Measurements from ENCODE around the gene TMEM184B. TPM values are rescaled to one million over a fixed set of nuclear protein-coding genes. Genes with fewer than 3 reads are reported as not detected.
"Not testable (repeated sequence)": the region's sequence is repeated elsewhere in the genome, so short reads cannot be mapped to it uniquely, and the experiment has no call there.

The TMEM184B gene
- total RNA-seq, 1 donor from 2014 or later = 88.0 TPM

DNA sequence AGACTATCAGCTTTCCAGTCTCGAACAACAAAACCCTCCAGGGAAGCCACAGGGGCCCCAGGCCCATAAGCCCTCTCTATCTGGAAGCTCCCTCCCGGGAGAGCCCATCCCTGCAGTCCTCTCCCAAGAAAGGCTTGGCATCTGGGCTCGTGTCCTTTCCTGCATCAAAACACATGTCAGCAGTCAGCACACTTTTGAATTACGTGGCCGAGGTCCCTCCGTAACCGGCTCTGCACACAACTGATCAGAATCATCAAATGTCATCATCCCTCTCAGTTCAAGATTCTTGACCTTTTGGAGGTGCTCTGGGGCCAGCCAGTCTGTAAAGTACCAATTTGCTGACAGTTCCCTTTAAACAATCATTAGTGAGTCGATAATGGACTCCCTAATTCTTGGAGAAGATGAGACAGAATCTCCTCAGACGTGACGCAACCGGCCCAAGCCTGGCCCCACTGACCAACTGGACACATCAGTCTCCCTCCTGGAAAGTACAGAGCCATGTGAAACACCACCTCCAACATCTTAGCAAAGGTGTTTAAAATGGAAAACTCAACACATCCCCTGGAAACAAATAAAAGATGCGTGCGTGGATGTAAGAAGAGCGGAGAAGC is 37.5 kb downstream of the TMEM184B start:
- Mint-ChIP-seq H3K4me1 (ENCODE audit: unreplicated experiment) (peaks cover 24% of the 10 kb centered on the region), H3K36me3 (ENCODE audit: unreplicated experiment) (peaks cover 31% of the 10 kb centered on the region), H3K4me3 (ENCODE audit: unreplicated experiment) (no peak overlapping the region), H3K9me3 (ENCODE audit: unreplicated experiment) (no peaks in the 10 kb centered on the region), H3K27me3 (ENCODE audit: unreplicated experiment) (no peaks in the 10 kb centered on the region), H3K27ac (ENCODE audit: unreplicated experiment) (no peak overlapping the region)
- TF ChIP-seq, protein P1, sequence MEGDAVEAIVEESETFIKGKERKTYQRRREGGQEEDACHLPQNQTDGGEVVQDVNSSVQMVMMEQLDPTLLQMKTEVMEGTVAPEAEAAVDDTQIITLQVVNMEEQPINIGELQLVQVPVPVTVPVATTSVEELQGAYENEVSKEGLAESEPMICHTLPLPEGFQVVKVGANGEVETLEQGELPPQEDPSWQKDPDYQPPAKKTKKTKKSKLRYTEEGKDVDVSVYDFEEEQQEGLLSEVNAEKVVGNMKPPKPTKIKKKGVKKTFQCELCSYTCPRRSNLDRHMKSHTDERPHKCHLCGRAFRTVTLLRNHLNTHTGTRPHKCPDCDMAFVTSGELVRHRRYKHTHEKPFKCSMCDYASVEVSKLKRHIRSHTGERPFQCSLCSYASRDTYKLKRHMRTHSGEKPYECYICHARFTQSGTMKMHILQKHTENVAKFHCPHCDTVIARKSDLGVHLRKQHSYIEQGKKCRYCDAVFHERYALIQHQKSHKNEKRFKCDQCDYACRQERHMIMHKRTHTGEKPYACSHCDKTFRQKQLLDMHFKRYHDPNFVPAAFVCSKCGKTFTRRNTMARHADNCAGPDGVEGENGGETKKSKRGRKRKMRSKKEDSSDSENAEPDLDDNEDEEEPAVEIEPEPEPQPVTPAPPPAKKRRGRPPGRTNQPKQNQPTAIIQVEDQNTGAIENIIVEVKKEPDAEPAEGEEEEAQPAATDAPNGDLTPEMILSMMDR (IDR thresholded peaks at IDR 0.05) = no peak
- no peak for DNase-seq (ENCODE audit: extremely low spot score, unreplicated experiment)

DNA sequence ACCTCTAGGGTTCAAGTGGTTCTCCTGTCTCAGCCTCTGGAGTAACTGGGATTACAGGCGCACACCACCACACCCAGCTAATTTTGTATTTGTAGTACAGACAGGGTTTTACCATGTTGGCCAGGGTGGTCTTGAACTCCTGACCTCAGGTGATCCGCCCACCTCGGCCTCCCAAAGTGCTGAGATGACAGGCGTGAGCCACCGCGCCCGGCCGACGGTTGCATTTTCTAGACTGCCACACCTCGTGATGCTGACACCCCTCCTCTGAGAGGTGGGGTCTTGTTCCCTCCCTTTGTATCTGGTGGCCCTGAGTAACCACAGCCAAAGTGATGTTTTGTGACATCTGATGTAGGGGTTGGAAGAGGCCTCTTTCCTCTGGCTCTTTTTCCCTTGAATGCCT is 39.0 kb downstream of the TMEM184B start:
- Mint-ChIP-seq H3K36me3 (ENCODE audit: unreplicated experiment) (peaks cover 31% of the 10 kb centered on the region), H3K4me1 (ENCODE audit: unreplicated experiment) (peaks cover 13% of the 10 kb centered on the region)
- H3K4me3 Mint-ChIP-seq (ENCODE audit: unreplicated experiment); H3K27ac Mint-ChIP-seq (ENCODE audit: unreplicated experiment); DNase-seq (ENCODE audit: extremely low spot score, unreplicated experiment); H3K27me3 Mint-ChIP-seq (ENCODE audit: unreplicated experiment); H3K9me3 Mint-ChIP-seq (ENCODE audit: unreplicated experiment): not testable (repeated sequence)

DNA sequence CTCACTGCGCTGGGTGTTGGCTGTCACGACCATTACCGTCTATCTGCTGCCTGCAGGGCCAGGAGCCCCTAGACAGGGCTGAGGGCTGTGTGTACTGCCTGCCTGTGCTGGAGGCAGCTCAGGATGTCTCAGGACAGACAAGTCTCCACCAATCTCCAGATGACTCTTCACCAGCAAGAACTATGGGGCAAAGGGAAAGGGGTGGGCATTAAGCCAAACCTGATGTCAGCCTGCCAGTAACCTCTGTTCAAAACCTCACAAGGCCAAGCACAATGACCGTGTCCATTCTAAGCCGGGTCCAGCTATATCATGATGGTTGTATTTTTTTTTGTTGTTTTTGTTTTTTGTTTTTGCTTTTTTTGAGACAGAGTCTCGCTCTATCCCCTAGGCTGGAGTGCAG is 39.4 kb downstream of the TMEM184B start:
- peaks cover 35% of the 10 kb centered on the region for H3K36me3 Mint-ChIP-seq (ENCODE audit: unreplicated experiment)
- H3K4me1 Mint-ChIP-seq (ENCODE audit: unreplicated experiment) = peaks cover 13% of the 10 kb centered on the region
- no peak for DNase-seq (ENCODE audit: extremely low spot score, unreplicated experiment)

DNA sequence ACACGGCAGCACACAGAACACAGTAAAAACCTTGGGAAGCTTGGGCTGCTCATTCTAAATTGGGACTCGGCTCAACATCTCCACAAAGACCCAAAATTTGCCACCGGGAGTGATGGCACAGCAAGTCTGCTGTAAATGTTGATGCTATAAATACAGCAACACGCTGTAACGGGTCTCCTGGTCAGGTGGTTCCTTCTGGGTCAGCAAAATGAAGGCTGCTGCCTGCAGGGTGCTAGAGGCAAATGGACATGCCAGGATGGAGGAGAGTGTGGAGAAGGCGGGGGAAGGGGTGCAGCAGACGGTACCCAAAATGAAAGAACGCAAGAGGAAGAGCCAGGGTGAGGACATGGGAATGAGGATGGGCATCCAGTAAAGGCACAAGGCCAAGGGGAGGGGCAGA is 40.6 kb downstream of the TMEM184B start:
- peaks cover 32% of the 10 kb centered on the region for H3K36me3 Mint-ChIP-seq (ENCODE audit: unreplicated experiment)
- H3K4me1 Mint-ChIP-seq (ENCODE audit: unreplicated experiment) = peaks cover 8% of the 10 kb centered on the region
- TF ChIP-seq, protein P1 (IDR thresholded peaks at IDR 0.05) = no peak

More for the DNA sequence above, 39.4 kb downstream of the TMEM184B start:
- no peak overlapping the region for H3K27ac Mint-ChIP-seq (ENCODE audit: unreplicated experiment)
- H3K4me3 Mint-ChIP-seq (ENCODE audit: unreplicated experiment) = no peak overlapping the region
- H3K27me3 Mint-ChIP-seq (ENCODE audit: unreplicated experiment) = no peaks in the 10 kb centered on the region
- TF ChIP-seq, protein P1 (IDR thresholded peaks at IDR 0.05) = no peak
- H3K9me3 Mint-ChIP-seq (ENCODE audit: unreplicated experiment) = no peaks in the 10 kb centered on the region

DNA sequence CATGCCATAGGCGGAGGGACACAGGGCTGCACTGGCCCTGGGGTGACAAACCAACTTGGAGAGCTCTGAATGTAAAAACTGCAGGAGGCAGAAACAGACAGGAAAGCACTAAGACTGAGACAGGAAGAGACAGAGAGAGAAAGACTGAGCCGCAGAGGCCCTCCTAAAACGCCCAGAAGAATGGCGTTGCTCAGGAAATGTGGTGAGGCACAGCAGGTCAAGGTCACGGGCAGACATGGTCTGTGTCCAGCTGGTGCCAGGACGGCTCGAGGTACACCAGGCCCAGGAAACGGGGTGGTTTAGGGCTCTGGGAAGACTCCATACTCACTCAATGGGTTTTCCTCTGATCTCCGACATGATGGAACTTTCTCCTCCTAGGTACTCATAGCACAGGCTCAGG is 41.9 kb downstream of the TMEM184B start:
- Mint-ChIP-seq H3K36me3 (ENCODE audit: unreplicated experiment) (peaks cover 29% of the 10 kb centered on the region), H3K9me3 (ENCODE audit: unreplicated experiment) (no peaks in the 10 kb centered on the region), H3K27me3 (ENCODE audit: unreplicated experiment) (no peaks in the 10 kb centered on the region), H3K4me3 (ENCODE audit: unreplicated experiment) (no peak overlapping the region), H3K4me1 (ENCODE audit: unreplicated experiment) (peaks cover 8% of the 10 kb centered on the region), H3K27ac (ENCODE audit: unreplicated experiment) (peak overlapping the region; percentile 3)
- TF ChIP-seq, protein P1 (IDR thresholded peaks at IDR 0.05) = no peak
- DNase-seq (ENCODE audit: extremely low spot score, unreplicated experiment) = no peak

More for the DNA sequence above, 40.6 kb downstream of the TMEM184B start:
- DNase-seq (ENCODE audit: extremely low spot score, unreplicated experiment) = no peak
- Mint-ChIP-seq H3K27ac (ENCODE audit: unreplicated experiment) (no peak overlapping the region), H3K9me3 (ENCODE audit: unreplicated experiment) (no peaks in the 10 kb centered on the region), H3K4me3 (ENCODE audit: unreplicated experiment) (no peak overlapping the region), H3K27me3 (ENCODE audit: unreplicated experiment) (no peaks in the 10 kb centered on the region)

All from osteocyte (in vitro differentiated cells).